H1 (cell line): Measurements from ENCODE around the gene RSPO1. TPM values are rescaled to one million over a fixed set of nuclear protein-coding genes. Genes with fewer than 3 reads are reported as not detected.

Source experiments
- ATF3 ChIP-seq: IDR thresholded peaks from 2 replicates; pipeline ENCODE4 v1.6.1; 2011; ENCODE audit warnings: low read depth, mild to moderate bottlenecking, low read length; ENCODE audit not compliant: insufficient read depth
- BRCA1 ChIP-seq: IDR thresholded peaks from 2 replicates; pipeline ENCODE4 v1.6.1; 2012; ENCODE audit warnings: low read depth, low read length, improper control_type of control experiment
- CEBPB ChIP-seq: IDR thresholded peaks from 2 replicates; pipeline ENCODE4 v1.6.1; 2012; ENCODE audit warnings: low read depth, low read length
- CHD2 ChIP-seq: IDR thresholded peaks from 2 replicates; pipeline ENCODE4 v1.6.1; 2012; ENCODE audit warnings: low read length, improper control_type of control experiment
- CREB1 ChIP-seq: IDR thresholded peaks from 2 replicates; pipeline ENCODE4 v1.6.1; 2012; ENCODE audit warnings: inconsistent platforms
- CTBP2 ChIP-seq: IDR thresholded peaks from 2 replicates; pipeline ENCODE4 v1.7.0; 2011; ENCODE audit warnings: borderline replicate concordance, mild to moderate bottlenecking, moderate library complexity, mixed read lengths, low read length; ENCODE audit not compliant: insufficient read depth, insufficient read length
- E2F6 ChIP-seq: IDR thresholded peaks from 2 replicates; pipeline ENCODE4 v1.6.1; 2012; ENCODE audit warnings: inconsistent platforms
- EGR1 ChIP-seq: IDR thresholded peaks from 2 replicates; pipeline ENCODE4 v1.6.1; 2011; ENCODE audit warnings: low read depth, low read length, borderline replicate concordance
- GABPA ChIP-seq: IDR thresholded peaks from 2 replicates; pipeline ENCODE4 v1.6.1; 2011; ENCODE audit warnings: mild to moderate bottlenecking, low read length, moderate library complexity, borderline replicate concordance; ENCODE audit not compliant: insufficient read depth
- GTF2F1 ChIP-seq: IDR thresholded peaks from 2 replicates; pipeline ENCODE4 v1.6.1; 2012; ENCODE audit warnings: low read depth, low read length, improper control_type of control experiment, borderline replicate concordance
- JUN ChIP-seq: IDR thresholded peaks from 2 replicates; pipeline ENCODE4 v1.6.1; 2011; ENCODE audit warnings: low read depth, mild to moderate bottlenecking, improper control_type of control experiment, low read length
- MAFK ChIP-seq: IDR thresholded peaks from 2 replicates; pipeline ENCODE4 v1.6.1; 2012; ENCODE audit warnings: low read depth, mild to moderate bottlenecking, improper control_type of control experiment, low read length
- MAX ChIP-seq: IDR thresholded peaks from 2 replicates; pipeline ENCODE4 v1.6.1; 2012; ENCODE audit warnings: inconsistent platforms
- POLR2A ChIP-seq, 2 experiments: IDR thresholded peaks; 1 replicate in 1 of 2; 2 replicates in 1 of 2; pipeline ENCODE4 v1.6.1; 2011; ENCODE audit warnings: low read depth in 2 of 2, low read length in 2 of 2, mild to moderate bottlenecking in 2 of 2; ENCODE audit errors: control extremely low read depth in 1 of 2
- RAD21 ChIP-seq, 2 experiments: IDR thresholded peaks in 1 of 2; conservative IDR thresholded peaks in 1 of 2; 2 replicates each; pipeline ENCODE4 v1.6.1; 2011; ENCODE audit warnings: low read depth in 2 of 2, low read length in 2 of 2, improper control_type of control experiment in 1 of 2, inconsistent platforms in 1 of 2, mild to moderate bottlenecking in 1 of 2, moderate library complexity in 1 of 2
- RBBP5 ChIP-seq: IDR thresholded peaks from 2 replicates; pipeline ENCODE4 v1.7.1; 2012; ENCODE audit warnings: low read depth, mild to moderate bottlenecking, inconsistent platforms, low read length, moderate library complexity, borderline replicate concordance
- RFX5 ChIP-seq: IDR thresholded peaks from 2 replicates; pipeline ENCODE4 v1.6.1; 2011; ENCODE audit warnings: low read depth, low read length, improper control_type of control experiment, borderline replicate concordance
- RNF2 ChIP-seq: fragments of 200-900, 300-1000 bp; sonication (generic); IDR thresholded peaks from 2 replicates; pipeline ENCODE4 v1.7.1; 2016; ENCODE audit warnings: borderline replicate concordance, low read depth, mild to moderate bottlenecking, antibody characterized with exemption, low read length; ENCODE audit not compliant: poor library complexity, severe bottlenecking; ENCODE audit errors: missing control alignments
- RXRA ChIP-seq: IDR thresholded peaks from 2 replicates; pipeline ENCODE4 v1.6.1; 2011; ENCODE audit warnings: low read depth, mild to moderate bottlenecking, low read length, moderate library complexity; ENCODE audit not compliant: insufficient read depth
- SIRT6 ChIP-seq: IDR thresholded peaks from one replicate; pipeline ENCODE4 v1.7.1; 2012; ENCODE audit warnings: low read length, inconsistent platforms
- SUZ12 ChIP-seq: fragments of 200-600 bp; sonication (generic); IDR thresholded peaks from 2 replicates; pipeline ENCODE4 v1.6.1; 2012; ENCODE audit warnings: mild to moderate bottlenecking, inconsistent platforms, low read length, moderate library complexity, mixed read lengths
- TCF12 ChIP-seq: IDR thresholded peaks from 2 replicates; pipeline ENCODE4 v1.6.1; 2011; ENCODE audit warnings: low read depth, mild to moderate bottlenecking, low read length
- ZNF274 ChIP-seq: IDR thresholded peaks from 2 replicates; pipeline ENCODE4 v1.7.0; 2012; ENCODE audit warnings: low read length, borderline replicate concordance; ENCODE audit errors: extremely low read depth
- polyA plus RNA-seq, 7 experiments: library from polyadenylated mRNA; depleted of rRNA in 3 of 7; stranded (reverse) in 5 of 7; unstranded in 2 of 7; fragments of >200 nt in 5 of 7; fragments of 200-250 nt in 2 of 7; gene quantifications; 1 replicate in 5 of 7; 2 replicates in 1 of 7; 4 replicates in 1 of 7; pipeline versions ENCODE4 v1.2.1 to v1.2.3, GENCODE V29; 2011 to 2013; ENCODE audit warnings: missing spikeins in 2 of 7, mixed read lengths in 2 of 7
- total RNA-seq: library from RNA; stranded (reverse); fragmentation: NEBNext Ultra II Directional; extraction: Animal tissue kit (Norgen Biotek cat#: 25700); gene quantifications from 2 replicates; pipeline ENCODE4 v1.2.1, GENCODE V29; 2021

Gene RSPO1
- total and polyA plus RNA-seq, 2 of the 8 experiments (the other 6 are each of a cell fraction or from before 2014, with no cell fraction given) = 0.39 TPM; not detected in 1

GRCh38 chr1:37595440-37596181 is 39.1 kb downstream of the RSPO1 start, which contains the start of gene GNL2 (continued):
- TF ChIP-seq ATF3 (peak; percentile 66; the same call in 1 of the 2 replicates), EGR1 (peak; percentile 78; the same call in 1 of the 2 replicates), MAFK (no peak), TCF12 (no peak), SUZ12 (no peak), RFX5 (no peak), JUN (no peak), CHD2 (no peak), ZNF274 (no peak), SIRT6 (no peak), MAX (peak; percentile 98), GABPA (peak; percentile 93), GTF2F1 (0 out of 2 replicates have a peak, but pooled peaks have one; percentile 39), RNF2 (no peak), POLR2A (IDR thresholded peaks at IDR 0.05; ENCODE audit: control extremely low read depth in 1 of 2, low read depth in 2 of 2, low read length in 2 of 2) (peak in 1 of 2 experiments; percentile 95; a peak in 2 of 3 replicates), E2F6 (peak; percentile 64), RXRA (no peak), RAD21 (IDR thresholded peaks at IDR 0.05 in 1 of 2, conservative IDR thresholded peaks at IDR 0.05 in 1 of 2; ENCODE audit: low read depth in 2 of 2, low read length in 2 of 2) (no peak), RBBP5 (no peak; the same call in 1 of the 2 replicates), CTBP2 (no peak), CREB1 (peak; percentile 92), BRCA1 (no peak), CEBPB (no peak)
